Measurements from ENCODE around the gene SCRG1. TPM values are rescaled to one million over a fixed set of nuclear protein-coding genes. Genes with fewer than 3 reads are reported as not detected.

Gene SCRG1
- total RNA-seq, 6 experiments from 2014 or later = not detected

DNA sequence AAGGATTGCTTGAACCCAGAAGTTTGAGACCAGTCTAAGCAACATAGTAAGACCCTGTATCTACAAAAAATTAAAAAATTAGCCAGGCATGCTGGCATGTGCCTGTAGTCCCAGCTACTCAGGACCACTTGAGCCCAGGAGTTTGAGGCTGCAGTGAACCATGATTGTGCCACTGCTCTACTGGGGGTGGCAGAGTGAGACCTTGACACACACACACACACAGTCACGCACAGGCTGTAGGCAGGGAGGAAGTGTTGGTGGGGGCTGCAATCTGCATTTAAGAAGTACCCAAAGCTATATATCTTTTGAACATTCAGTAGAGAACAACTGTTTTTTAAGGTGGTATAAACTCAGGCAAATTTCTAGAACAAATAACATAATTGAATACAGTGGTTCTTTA, 7.2 kb downstream of the SCRG1 start:
- intact Hi-C loops (cut with DNase I) = no loop called here
- Histone ChIP-seq H3K27ac (no peak overlapping the region), H3K27me3 (no peaks in the 10 kb centered on the region), H3K9me3 (no peaks in the 10 kb centered on the region), H3K4me3 (no peak overlapping the region), H3K36me3 (no peaks in the 10 kb centered on the region), H3K4me1 (no peaks in the 10 kb centered on the region)
- DNase-seq = no peak
- WGBS (ENCODE audit: insufficient coverage, low coverage, low lambda C conversion rate, missing lambda C conversion rate) = no CpG with 5 or more reads among the region's 1 CpG
- no peak for ATAC-seq
- TF ChIP-seq, protein P1, sequence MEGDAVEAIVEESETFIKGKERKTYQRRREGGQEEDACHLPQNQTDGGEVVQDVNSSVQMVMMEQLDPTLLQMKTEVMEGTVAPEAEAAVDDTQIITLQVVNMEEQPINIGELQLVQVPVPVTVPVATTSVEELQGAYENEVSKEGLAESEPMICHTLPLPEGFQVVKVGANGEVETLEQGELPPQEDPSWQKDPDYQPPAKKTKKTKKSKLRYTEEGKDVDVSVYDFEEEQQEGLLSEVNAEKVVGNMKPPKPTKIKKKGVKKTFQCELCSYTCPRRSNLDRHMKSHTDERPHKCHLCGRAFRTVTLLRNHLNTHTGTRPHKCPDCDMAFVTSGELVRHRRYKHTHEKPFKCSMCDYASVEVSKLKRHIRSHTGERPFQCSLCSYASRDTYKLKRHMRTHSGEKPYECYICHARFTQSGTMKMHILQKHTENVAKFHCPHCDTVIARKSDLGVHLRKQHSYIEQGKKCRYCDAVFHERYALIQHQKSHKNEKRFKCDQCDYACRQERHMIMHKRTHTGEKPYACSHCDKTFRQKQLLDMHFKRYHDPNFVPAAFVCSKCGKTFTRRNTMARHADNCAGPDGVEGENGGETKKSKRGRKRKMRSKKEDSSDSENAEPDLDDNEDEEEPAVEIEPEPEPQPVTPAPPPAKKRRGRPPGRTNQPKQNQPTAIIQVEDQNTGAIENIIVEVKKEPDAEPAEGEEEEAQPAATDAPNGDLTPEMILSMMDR (IDR thresholded peaks at IDR 0.05) = no peak
- no peak for TF ChIP-seq POLR2A (IDR thresholded peaks at IDR 0.05)

DNA sequence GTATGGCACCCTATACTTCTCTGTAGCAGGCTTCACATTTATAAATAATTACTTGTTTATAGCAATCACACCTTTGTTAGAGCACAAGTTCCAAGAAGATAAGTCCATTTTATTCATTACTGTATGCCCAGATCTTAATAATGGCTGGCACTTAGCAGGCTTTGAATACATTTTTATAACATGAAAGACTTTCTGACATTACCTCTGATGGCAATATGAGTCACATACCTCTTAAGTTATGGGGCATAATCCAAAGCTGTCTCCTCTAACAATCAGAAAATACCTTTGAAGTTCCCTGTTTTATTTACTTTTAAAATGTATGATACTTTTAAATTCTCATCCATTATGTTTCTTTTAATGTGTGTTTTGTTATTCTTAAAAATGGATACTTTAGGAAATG, 12.2 kb downstream of the SCRG1 start:
- ATAC-seq = no peak
- intact Hi-C loops (cut with DNase I) = no loop called here

DNA sequence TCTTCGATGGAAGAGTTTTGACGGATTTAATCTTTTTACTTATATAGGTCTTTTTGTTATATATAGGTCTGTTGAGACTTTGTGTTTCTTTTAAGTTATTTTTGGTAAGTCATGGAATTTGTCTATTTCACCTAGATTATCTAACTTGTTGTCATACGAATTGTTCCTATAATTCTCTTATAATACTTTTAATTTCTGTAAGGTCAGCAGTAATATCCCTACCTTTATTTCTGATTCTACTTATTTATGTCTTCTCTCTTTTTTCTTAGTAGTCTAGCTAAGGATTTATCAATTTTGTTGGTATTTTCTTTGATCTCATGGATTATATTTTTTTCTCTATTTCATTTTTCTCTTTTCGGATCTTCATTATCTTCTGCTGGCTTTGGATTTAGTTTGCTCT, 16.6 kb downstream of the SCRG1 start:
- WGBS (ENCODE audit: insufficient coverage, low coverage, low lambda C conversion rate, missing lambda C conversion rate) = 89% methylated on average over 4 of the region's 4 CpGs
- Histone ChIP-seq H3K4me3 (no peak overlapping the region), H3K27me3 (no peaks in the 10 kb centered on the region), H3K9me3 (no peaks in the 10 kb centered on the region), H3K4me1 (no peaks in the 10 kb centered on the region), H3K36me3 (no peaks in the 10 kb centered on the region), H3K27ac (no peak overlapping the region)
- TF ChIP-seq POLR2A (IDR thresholded peaks at IDR 0.05) = no peak
- TF ChIP-seq, protein P1 (IDR thresholded peaks at IDR 0.05) = no peak
- DNase-seq (no peak), ATAC-seq (no peak)
- intact Hi-C loops (cut with DNase I) = no loop called here

More for the DNA sequence above, 12.2 kb downstream of the SCRG1 start:
- no peak overlapping the region for H3K4me3 ChIP-seq
- TF ChIP-seq POLR2A (IDR thresholded peaks at IDR 0.05) = no peak
- TF ChIP-seq, protein P1 (IDR thresholded peaks at IDR 0.05) = no peak
- H3K4me1 ChIP-seq = no peaks in the 10 kb centered on the region
- no peak for DNase-seq
- H3K36me3 ChIP-seq = no peaks in the 10 kb centered on the region
- no peaks in the 10 kb centered on the region for H3K9me3 ChIP-seq
- H3K27me3 ChIP-seq = no peaks in the 10 kb centered on the region
- no peak overlapping the region for H3K27ac ChIP-seq

DNA sequence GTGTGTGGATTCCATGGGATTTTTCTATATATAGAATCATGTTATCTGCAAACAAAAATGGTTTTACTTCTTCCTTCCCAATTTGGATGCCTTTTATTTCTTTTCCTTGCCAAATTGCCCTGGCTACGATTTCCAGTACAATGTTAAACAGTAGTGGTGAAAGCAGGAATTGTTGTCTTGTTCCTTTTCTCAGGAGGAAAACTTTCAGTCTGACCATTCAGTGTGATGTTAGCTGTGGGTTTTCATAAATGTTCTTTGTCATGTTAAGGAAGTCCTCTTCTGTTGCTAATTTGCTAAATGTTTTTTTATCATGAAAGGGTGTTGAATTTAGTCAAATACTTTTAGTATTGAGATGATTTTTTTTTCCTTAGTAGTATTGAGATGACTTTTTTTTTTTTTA, 17.3 kb downstream of the SCRG1 start:
- Histone ChIP-seq H3K9me3 (no peaks in the 10 kb centered on the region), H3K4me3 (no peak overlapping the region), H3K27ac (no peak overlapping the region), H3K4me1 (no peaks in the 10 kb centered on the region), H3K36me3 (no peaks in the 10 kb centered on the region), H3K27me3 (no peaks in the 10 kb centered on the region)
- DNase-seq (no peak), ATAC-seq (no peak)
- intact Hi-C loops (cut with DNase I) = no loop called here
- TF ChIP-seq, protein P1 (IDR thresholded peaks at IDR 0.05) = no peak
- WGBS (ENCODE audit: insufficient coverage, low coverage, low lambda C conversion rate, missing lambda C conversion rate) = 67% methylated on average over 1 of the region's 1 CpG

DNA sequence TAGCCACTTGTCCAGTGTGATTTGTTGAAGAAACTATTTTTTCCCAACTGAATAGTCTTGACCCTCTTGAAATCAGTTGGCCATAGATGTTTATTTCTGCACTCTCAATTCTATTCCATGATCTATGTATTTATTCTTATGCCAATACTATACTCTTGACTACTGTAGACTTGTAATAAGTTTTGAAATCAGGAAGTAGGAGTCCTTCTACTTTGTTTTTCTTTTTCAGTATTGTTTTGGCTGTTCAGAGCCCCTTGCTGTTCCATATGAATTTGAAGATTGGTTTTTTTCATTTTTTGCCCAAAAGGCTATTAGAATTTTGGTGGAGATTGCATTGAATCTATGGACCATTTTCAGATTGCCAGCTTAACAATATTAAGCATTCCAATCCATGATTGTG, 17.9 kb downstream of the SCRG1 start:
- intact Hi-C loops (cut with DNase I) = no loop called here
- Histone ChIP-seq H3K4me3 (no peak overlapping the region), H3K27ac (no peak overlapping the region), H3K9me3 (no peaks in the 10 kb centered on the region), H3K4me1 (no peaks in the 10 kb centered on the region), H3K27me3 (no peaks in the 10 kb centered on the region), H3K36me3 (no peaks in the 10 kb centered on the region)
- ATAC-seq (no peak), DNase-seq (no peak)
- TF ChIP-seq POLR2A (IDR thresholded peaks at IDR 0.05) = no peak
- TF ChIP-seq, protein P1 (IDR thresholded peaks at IDR 0.05) = no peak
